ENCODE results near the gene OTOP3. TPM values are rescaled to one million over a fixed set of nuclear protein-coding genes. Genes with fewer than 3 reads are reported as not detected.

OTOP3 gene
- total RNA-seq, 6 donors from 2014 or later = not detected

- peaks cover 0 to 10% (median 7%) of the 10 kb centered on the region in 4 donors for H3K27me3 ChIP-seq
- WGBS, 2 donors = 85 to 87% methylated on average over 4 of the region's 4 CpGs
- DNase-seq (no peak), ATAC-seq (ENCODE audit: low FRiP score in 2 of 2) (no peak)
- H3K36me3 ChIP-seq = no peaks in the 10 kb centered on the region
- H3K27ac ChIP-seq = no peak overlapping the region
- TF ChIP-seq EP300 (IDR thresholded peaks at IDR 0.05) (no peak), POLR2A (IDR thresholded peaks at IDR 0.05) (no peak), CTCF (IDR thresholded peaks at IDR 0.05) (no peak), POLR2AphosphoS5 (IDR thresholded peaks at IDR 0.05) (no peak)
- H3K4me1 ChIP-seq = peaks cover 14 to 23% (median 19%) of the 10 kb centered on the region in 4 donors
- no peak overlapping the region for H3K4me3 ChIP-seq
- H3K9me3 ChIP-seq = no peaks in the 10 kb centered on the region
Measured at GRCh38 chr17:74975943-74976342, 40.2 kb downstream of the OTOP3 start.

GRCh38 chr17:74977802-74978201 is 42.1 kb downstream of the OTOP3 start:
- TF ChIP-seq POLR2AphosphoS5 (IDR thresholded peaks at IDR 0.05) (no peak), EP300 (IDR thresholded peaks at IDR 0.05) (no peak), POLR2A (IDR thresholded peaks at IDR 0.05) (no peak), CTCF (IDR thresholded peaks at IDR 0.05) (no peak)
- WGBS, 2 donors = 95 to 96% methylated on average over 3 of the region's 3 CpGs
- Histone ChIP-seq H3K27ac (no peak overlapping the region), H3K27me3 (peaks cover 0 to 4% (median 2%) of the 10 kb centered on the region in 4 donors), H3K9me3 (no peaks in the 10 kb centered on the region), H3K4me1 (peaks cover 10 to 20% (median 19%) of the 10 kb centered on the region in 4 donors), H3K4me3 (no peak overlapping the region), H3K36me3 (no peaks in the 10 kb centered on the region)
- DNase-seq (no peak), ATAC-seq (ENCODE audit: low FRiP score in 2 of 2) (no peak)

GRCh38 chr17:74978240-74978639 is 42.5 kb downstream of the OTOP3 start:
- no peaks in the 10 kb centered on the region for H3K36me3 ChIP-seq
- H3K9me3 ChIP-seq = no peaks in the 10 kb centered on the region
- H3K4me3 ChIP-seq = no peak overlapping the region
- peaks cover 7 to 20% (median 16%) of the 10 kb centered on the region in 4 donors for H3K4me1 ChIP-seq
- ATAC-seq (ENCODE audit: low FRiP score in 2 of 2) = no peak
- H3K27me3 ChIP-seq = peaks cover 0 to 4% (median 2%) of the 10 kb centered on the region in 4 donors
- TF ChIP-seq CTCF (IDR thresholded peaks at IDR 0.05) (no peak), EP300 (IDR thresholded peaks at IDR 0.05) (no peak), POLR2A (IDR thresholded peaks at IDR 0.05) (no peak)
- H3K27ac ChIP-seq = no peak overlapping the region
- no peak for DNase-seq
- WGBS, 2 donors = 87 to 100% methylated on average over 1 to 3 of the region's 3 CpGs

- no peak overlapping the region for H3K4me3 ChIP-seq
- H3K27me3 ChIP-seq = peaks cover 0 to 4% (median 2%) of the 10 kb centered on the region in 4 donors
- H3K36me3 ChIP-seq = no peaks in the 10 kb centered on the region
- no peak for DNase-seq
- H3K27ac ChIP-seq = no peak overlapping the region
- H3K9me3 ChIP-seq = no peaks in the 10 kb centered on the region
- 79 to 84% methylated on average over 17 of the region's 17 CpGs for WGBS, 2 donors
- no peak for ATAC-seq (ENCODE audit: low FRiP score in 2 of 2)
- TF ChIP-seq POLR2AphosphoS5 (IDR thresholded peaks at IDR 0.05) (no peak), EP300 (IDR thresholded peaks at IDR 0.05) (no peak), CTCF (IDR thresholded peaks at IDR 0.05) (no peak), POLR2A (IDR thresholded peaks at IDR 0.05) (no peak)
- H3K4me1 ChIP-seq = peaks cover 7 to 20% (median 16%) of the 10 kb centered on the region in 4 donors
Measured at GRCh38 chr17:74979408-74980146, 43.9 kb downstream of the OTOP3 start.
